SIG-M5 treated with dmso at 0.1 percent for 504 hours (cell line): ENCODE data around the gene STX8.
"Not testable (repeated sequence)": the region's sequence is repeated elsewhere in the genome, so short reads cannot be mapped to it uniquely, and the experiment has no call there.

Experiments used
- DNase-seq: peaks from one replicate; lab custom pipeline; 2025; ENCODE audit not compliant: unreplicated experiment; lab: John Stamatoyannopoulos, UW

The STX8 gene

DNA sequence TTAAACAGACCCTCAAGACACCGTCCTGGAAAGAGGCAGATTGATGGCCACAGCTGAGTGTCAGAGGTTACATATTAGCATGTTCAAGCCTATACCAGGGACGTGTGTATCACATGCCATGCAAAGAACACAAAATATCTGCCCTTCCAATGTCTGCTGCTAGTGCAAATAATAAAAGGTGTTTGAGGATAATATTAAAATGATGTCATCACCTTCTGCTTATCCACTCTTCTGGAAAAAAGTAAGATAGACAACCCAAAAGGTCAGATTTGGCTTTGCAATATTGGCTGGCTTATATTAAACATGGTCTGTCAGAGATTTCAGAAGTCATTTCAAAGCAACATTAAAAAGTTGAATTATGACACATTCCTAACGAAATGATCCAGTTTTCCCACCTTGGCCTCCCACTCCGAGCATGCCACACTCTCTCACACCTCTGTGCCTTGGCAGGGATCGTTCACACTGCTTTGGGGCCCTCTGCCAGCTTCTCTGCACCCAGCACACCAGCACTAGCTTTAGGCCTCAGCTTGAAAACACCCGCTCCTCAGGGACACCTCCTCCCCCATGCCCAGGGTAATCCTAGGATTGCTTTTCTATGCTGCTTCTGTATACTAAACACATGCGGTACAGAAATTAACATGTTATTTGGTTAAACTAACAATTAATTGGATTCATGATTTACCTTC, 306.1 kb downstream of the STX8 start:
- no peak for DNase-seq

DNA sequence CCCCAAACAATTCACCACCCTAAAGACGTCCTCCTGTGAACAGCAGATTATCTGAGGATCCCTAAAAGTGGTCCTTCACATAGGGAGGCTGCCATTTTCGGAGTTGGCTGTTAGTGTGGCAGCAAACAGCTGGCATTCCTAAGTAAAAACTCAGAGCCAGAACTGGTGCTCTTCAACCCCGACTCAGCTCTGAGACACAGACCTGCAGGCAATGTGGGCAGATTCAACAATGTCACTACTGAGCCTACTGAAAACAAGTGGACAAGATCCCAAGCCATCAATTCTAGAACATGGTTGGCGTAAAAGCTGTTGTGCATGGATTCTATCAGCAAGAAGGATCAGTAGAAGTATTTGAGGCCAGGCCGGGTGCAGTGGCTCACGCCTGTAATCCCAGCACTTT, 307.1 kb downstream of the STX8 start:
- DNase-seq: no peak

DNA sequence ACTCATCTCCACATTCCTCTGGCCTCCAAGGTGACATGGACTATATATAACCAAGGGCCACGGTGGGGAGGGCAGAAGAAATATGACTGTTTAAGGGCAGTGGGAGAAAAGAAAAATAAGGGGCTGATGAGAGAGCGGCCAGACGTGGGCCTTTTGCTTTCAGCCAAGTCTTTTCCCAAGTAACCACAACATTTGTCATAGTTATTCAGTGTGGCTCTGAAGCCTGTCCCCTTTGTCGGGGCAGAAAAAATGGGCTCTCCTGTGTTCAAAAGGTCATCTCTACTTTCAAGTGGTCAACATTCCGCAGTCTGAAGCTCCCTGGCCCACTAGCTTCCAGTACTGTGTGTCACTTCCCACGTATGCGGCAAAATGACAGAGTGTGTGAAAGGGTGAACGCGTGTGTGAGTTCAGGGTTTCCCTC, 308.9 kb downstream of the STX8 start:
- DNase-seq: no peak

DNA sequence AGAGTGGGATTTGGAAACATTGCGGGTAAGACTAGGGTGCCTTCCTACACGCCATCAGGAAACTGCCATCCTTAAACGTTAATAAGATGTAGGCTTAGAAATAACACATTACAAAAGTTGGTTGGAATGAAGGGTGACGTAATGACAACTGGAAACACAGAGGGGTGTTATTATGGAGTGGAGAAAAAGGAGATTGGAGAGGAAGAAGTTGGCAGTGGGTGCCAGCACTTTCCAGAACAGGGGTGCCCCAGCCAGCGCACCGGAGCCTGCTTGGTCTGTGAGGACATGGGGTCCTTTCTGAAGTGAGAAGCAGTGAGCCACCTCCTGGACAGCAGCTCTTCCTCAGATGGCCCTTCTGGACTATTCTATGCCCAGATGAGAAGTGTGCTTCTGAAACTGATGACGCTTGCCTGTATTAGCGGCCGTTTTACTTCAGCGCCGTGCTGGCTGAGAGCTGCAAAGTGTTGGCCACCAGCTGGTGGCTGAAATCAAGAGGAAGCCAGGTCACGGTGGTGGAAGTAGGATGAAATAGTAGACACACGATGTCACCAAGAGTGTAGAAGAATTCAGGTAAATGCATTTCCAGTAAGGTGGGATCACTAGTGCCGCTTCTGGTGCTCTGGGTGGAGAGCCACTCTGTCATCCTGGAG, 309.5 kb downstream of the STX8 start:
- DNase-seq: no peak

DNA sequence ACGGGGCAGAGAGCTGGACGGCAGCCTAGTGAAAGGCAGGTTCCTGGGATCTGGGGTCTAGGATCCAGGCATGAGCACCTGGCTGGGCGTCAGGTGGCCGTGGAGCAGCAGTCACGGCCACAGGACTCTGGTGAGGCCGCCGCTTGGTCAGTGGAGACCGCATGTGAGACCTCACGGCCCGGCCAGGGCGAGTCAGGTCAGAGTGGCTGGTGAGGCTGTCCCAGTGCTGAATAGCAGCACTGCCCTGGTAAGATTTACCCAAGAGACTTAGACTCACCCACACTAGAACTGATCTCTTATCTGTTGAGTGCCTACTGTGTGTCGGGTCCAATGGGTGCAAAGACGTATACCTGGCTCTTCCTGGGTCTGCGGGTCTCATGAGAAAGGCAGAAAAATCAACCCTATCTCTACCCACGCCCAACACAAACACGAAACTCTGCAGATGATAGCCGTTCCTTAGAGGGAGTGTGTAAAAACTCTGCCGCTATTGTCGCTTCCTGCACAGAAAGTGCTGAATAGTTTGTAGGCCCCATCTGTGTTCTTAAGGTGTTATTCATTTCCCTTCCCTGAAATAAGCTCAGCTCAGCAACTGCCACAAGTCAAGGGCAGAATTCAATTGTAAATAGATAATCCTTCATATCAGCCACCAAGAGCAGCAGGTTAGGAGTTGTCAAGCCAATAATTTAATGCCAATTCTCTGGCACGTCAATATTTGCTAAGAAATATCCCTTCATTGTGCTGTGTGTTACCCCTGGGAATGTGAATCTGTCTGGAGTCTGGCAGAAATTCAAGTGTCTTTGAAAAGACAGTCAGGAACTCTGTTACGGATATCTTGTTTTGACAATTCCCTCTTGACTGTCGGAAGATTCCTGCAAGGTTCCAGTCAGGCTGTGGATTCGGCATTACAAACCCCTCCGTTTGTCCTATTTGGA, 314.3 kb downstream of the STX8 start:
- no peak for DNase-seq

DNA sequence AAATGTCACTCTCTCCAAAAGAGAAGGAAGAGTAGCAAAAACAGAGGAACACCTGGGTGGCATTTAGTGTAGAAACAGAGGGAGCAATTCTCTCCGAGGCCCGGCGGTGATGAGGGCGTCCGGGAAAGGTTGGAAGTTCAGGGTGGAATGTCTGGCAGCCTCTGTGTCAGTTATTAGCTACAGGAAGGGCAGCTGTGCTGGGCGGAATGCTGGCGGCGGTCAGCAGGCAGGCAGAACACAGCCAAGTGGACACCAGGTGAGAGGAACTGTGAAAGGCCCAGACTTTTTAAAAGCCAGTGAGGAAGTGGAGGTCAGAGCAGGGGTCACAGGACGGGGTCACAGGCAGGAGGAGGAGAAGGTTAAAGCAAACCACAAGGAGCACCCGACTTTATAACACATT, 316.2 kb downstream of the STX8 start:
- no peak for DNase-seq

DNA sequence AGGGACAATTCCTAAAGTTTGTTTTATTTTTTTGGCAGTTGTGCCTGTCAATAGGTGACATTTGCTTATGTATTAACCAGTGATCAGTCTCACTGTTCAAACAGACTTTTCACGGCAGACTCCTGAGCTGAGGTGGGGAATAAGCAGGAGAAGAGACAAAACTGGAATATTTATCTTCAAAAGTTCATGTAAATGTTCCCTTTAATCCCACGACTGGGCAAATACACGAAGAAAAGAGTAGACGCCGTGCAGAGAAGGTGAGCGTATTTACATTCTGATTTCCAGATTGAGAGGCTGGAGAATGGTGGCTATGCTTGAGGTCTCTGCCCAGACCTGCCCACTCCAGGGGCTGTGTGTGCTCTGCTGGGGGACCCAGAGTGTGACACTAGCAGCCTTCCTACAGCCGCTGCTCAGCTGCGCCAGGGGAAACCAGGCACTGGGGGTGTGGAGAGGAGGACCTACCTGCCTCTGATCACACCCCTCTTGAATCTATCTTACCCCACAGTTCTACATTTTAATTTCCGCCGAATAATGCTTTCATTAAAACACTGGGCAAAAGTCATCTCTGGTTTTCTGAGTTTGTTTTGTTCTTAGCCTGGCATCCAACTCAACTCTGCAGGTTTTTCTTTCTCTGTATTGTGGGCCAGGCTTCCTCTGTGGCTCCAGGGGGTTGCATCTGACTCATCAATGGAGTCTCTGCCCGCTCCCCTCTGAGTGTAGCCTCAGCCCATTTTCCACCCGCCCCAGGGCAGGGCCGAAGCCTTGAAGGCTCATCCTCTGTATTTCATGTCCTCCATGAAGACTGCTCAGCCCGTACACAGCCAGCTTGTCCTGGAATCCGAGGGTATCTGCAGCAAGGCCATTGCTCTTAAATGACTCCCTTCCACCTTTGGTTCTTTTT, 317.3 kb downstream of the STX8 start:
- DNase-seq: no peak

DNA sequence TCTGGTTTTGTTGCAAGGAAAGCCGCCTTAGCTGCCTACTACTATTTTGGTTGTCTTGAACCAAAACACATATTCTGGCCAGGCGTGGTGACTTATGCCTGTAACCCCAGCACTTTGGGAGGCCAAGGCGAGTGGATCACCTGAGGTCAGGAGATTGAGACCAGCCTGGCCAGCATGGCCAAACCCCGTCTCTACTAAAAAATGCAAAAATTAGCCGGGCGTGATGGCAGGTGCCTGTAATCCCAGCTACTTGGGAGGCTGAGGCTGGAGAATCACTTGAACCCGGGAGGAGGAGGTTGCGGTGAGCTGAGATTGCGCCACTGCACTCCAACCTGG, 318.0 kb downstream of the STX8 start:
- DNase-seq: not testable (repeated sequence)

DNA sequence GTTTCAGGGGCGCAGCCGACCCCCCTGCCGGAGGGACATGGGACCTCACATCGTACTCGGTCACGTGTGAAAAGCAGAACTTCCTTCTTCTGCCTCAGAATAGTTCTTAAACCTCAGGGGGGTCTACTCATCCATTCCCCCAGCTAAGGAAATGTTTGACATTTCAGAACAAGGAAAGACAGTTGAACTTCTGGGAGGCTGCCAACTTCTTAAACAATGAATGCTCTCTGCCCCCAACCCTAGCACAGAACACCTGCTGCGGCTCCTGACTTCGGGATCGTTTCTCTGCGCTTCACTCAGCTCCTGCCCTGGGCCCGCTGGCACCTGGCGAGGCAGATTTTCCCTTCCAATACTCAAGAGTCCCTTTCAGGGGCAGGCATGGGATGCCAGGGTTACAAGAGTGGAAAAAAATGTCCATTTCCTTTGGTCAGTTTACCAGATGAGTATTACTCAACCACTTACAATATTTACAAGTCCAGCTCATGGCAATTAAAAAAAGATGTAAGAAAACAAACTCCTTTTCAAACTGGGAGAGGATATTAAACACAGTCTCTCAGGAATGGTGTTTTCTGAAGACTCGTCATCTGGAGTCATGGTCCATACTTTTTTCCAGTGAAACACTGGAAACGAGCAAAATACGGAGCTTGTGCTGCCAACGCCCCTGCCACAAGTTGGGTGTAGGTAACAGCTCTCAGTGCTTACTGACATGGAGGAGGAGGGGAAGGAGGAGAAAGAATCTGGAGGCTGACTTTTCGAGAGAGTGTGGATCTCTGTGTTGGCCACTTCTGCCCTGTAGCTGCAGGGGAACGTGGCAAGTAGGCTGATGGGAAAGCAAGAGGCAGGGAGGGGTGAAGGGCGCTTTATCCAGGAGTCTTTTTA, 318.6 kb downstream of the STX8 start:
- DNase-seq: peak; percentile 40

DNA sequence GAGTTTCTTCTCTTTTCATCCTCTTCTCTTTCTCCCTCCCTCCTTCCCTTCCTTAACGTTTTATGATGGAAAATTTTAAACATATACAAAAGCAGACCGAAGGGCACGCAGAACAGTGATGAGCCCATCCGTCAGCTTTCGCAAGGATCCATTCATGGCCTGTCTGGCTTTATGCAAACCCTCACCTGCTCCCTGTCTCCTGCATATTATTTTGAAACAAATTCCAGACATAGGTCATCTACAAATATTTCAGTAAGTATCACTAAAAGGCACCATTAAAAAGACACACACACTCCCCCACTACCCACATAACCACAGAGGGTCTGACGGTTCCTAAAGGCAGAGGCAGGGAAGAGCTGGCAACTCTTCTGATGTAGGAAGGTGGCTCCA, 319.3 kb downstream of the STX8 start:
- DNase-seq: no peak

DNA sequence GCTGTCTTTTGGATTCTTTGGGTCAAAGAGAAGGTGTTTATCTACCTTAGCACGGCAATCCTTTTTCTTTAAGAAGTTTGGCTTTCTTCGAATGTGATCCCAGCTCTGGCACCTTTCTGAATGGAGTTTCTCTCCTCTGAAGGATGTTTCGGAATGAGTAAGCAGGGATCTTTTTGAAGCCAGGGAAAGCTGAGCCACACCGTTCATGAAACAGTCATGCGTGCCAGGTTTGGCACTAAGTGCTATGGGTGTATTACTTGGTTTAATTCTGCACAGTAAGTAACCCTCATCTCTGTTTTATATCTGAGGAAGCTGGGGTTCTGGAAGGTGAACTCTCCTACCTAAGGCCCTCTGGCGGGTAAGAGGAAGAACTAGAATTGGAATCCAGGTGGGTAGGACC, 319.8 kb downstream of the STX8 start:
- no peak for DNase-seq

DNA sequence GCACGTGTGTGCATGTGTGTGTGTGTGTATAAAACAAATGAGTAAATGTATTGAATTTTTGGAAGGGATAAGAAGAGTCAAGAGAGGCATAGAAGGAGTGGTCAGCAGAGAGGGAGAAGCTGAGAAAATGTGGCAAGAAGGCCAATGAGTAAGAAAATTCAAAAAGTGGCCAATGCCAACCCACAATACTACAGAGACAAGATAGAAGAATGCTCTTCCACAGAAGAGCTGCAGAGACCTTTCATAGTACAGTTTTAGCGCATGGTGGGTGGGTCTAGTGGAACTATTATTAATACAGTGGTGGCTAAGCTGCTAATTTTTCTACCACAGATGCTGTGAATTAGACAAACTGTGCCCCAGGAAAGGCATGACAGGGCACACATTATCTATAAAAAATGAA, 320.8 kb downstream of the STX8 start:
- DNase-seq: no peak

DNA sequence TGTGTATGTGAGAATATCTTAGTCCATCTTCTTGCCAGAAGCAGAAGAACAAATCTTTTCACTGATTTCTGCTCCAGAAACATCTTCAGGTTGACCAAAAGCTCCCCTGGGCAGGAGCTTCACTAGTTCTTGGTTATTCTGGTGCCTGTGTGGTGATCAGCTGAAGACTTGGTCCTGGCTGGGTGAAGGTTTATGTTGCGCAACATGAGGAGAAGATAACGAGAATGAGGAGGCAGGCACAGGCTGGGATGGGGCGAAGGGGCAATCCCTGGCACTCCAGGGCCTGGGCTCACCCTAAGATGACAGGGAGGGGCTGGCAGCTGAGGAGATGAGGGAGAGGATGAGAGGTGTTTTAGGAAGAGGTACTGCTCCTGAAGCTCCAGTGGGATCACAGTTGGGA, 322.3 kb downstream of the STX8 start:
- no peak for DNase-seq

DNA sequence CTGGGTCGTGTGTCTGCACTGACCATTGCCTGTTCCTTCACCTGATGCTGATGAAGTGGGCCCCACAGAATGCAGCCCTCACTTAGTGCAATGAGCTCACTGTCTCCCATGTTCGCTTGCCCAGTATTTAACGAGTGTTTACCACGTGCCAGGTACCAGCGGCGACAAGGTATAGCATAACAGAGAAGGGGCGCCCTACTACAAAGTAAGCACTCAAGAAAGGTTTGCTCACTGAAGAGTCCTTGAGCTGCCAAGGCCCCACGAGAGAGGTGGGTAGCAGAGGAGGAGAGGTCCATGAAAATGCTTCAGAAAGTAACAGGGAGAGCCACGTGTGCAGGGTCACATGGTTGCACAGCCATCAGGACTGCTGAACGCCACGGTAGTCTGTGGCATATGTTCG, 324.3 kb downstream of the STX8 start:
- DNase-seq: no peak

DNA sequence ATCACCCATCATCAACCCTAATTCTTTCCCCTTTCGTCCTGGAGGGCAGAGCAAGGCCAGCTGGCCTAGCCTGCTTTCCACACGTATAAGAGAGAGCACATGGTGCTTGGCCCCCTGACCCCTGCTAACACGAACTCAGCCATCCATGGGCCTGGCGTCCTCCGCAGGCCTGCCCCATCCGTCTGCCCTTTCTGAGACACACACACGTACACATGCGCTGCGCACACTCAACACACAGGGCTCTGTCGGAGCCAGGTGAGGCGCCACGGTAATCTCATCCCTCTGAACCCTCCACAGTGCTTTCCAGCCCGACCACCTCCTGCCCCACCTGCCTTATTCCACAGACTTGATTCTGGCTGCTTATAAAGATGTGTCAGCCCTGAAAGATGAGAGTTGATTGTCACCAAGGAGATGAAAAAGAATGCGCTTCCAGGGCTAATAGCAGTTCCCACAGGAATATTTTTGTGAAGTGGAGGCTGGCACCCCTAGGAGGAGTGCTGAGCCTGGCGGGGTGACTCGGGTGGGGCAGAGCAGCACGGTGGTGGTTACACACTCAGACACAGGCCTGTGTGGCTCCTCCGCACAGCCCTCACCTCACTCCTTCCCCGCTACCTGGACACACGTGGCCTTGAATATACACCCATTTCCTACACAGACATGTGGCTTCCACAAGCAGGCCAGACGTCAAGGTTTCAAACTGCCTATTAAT, 326.2 kb downstream of the STX8 start:
- no peak for DNase-seq

DNA sequence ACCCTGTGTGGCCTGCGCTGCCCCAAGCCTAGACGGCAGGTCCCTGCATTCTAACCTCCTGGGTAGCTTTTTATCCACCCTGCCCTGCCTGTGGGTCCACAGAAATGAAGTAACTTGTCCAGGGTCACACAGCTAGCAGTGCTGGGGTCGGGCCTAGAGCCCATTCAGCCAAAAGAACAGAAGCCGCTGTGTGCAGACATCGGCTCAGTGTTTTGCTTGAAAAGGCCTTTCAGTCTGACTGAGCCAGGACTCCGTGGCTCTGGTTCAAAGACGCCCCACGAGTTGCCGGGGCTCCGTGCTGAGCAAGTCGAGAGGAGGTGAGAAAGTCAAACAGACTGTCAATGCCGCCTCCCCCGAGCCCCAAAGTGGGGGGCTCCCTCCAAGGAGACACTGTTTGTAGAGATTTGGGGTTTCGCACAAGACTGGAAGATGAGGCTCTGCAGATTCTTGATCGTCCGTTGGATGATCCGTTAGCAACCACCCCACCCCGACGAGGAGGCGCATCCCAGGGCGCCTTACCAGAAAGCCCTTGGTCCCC, 328.1 kb downstream of the STX8 start:
- no peak for DNase-seq

DNA sequence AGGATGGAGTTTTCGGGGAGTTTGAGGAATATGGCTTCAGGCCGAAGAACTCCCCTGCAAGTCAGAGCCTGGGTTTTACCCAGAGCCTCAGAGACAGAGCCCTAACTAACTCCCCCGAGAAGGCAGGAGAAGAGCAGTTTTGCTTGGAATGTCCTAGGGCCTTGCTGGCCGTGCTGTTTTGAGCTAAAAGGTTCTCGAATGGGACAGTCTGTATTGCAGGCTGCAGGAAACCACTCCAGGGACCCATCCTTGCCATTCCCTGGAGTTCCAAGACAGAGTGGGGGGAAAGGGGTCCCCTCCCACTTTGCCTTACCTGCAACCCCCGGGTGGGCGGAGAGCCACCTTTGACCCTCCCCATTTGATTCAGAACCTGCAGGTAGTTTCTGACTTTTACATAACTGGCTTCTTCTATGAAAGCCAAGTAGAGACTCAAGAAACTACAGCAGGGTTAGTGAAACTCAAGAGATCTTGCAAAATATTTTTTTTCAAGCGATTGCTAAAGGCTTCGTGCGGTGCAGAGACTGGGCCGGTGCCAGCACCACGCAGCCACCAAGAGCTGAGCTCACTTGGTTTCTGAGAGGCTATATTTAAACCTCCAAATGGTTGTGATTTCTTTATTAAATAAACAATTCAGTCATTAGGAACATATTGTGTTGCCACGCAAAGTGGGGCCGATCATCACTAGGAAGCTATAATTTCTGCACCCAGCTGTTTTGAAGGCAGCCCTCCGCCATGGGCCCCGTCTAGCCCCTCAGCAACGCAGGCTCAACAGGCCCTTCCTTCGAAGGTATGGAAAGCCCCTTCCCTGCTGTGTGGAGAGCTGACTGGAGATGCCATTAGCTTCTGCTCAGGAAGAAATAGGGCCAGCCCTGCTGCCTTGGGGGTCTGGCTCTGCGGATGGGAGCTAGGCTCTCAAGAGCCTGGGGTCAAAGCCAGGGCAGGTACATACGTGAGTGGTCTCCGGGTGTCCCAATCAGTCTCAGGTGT, 331.3 kb downstream of the STX8 start:
- no peak for DNase-seq

DNA sequence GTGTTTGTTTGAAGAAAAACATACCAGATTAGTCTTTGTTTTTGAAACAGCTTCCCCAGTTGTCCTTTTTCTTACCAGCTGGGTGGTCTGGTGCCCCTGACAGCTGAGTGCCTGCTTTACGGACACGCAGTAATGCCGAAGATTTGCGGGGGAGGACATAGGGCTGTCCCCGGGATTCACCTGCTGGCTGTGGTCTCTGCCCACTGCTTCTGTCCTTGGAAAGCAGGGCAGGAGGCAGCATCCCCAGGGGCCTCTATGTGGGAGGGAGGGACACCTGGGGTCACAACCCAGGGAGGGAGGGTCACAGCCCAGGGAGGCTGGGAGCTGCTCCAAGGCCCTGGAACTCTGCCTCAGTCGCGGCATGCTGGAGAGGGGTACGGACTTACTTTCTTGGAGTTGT, 332.6 kb downstream of the STX8 start:
- DNase-seq: no peak
